GM23338 (cell line): Measurements from ENCODE around the gene ADAT1.

ENCODE experiments used
- EZH2 ChIP-seq: fragments of 200-600 bp; sonication (generic); IDR thresholded peaks from one replicate; pipeline ENCODE4 v1.8.0; 2017; ENCODE audit warnings: antibody characterized with exemption, mild to moderate bottlenecking, low read depth; ENCODE audit not compliant: unreplicated experiment
- EZH2phosphoT487 ChIP-seq: fragments of 200-600 bp; sonication (generic); IDR thresholded peaks from one replicate; pipeline ENCODE4 v1.8.1; 2018; ENCODE audit warnings: antibody characterized with exemption; ENCODE audit not compliant: unreplicated experiment
- NANOG ChIP-seq: IDR thresholded peaks from 2 replicates; pipeline ENCODE4 v1.6.1; 2016; ENCODE audit warnings: antibody characterized with exemption, borderline replicate concordance
- POLR2AphosphoS5 ChIP-seq: IDR thresholded peaks from 2 replicates; pipeline ENCODE4 v1.6.1; 2016; ENCODE audit warnings: antibody characterized with exemption, low read depth
- TF ChIP-seq, protein P1 (sequence below): IDR thresholded peaks from 2 replicates; pipeline ENCODE4 v1.6.1; 2016; ENCODE audit warnings: antibody characterized with exemption
- TF ChIP-seq, protein P2 (sequence below), 2 experiments: fragments of 200-600 bp in 1 of 2; sonication (generic) in 1 of 2; conservative IDR thresholded peaks; 2 replicates each; pipeline versions ENCODE4 v1.5.1 to v1.6.1; 2016 to 2017; ENCODE audit warnings: antibody characterized with exemption in 2 of 2, low read depth in 2 of 2, mild to moderate bottlenecking in 2 of 2, moderate library complexity in 1 of 2

DNA sequence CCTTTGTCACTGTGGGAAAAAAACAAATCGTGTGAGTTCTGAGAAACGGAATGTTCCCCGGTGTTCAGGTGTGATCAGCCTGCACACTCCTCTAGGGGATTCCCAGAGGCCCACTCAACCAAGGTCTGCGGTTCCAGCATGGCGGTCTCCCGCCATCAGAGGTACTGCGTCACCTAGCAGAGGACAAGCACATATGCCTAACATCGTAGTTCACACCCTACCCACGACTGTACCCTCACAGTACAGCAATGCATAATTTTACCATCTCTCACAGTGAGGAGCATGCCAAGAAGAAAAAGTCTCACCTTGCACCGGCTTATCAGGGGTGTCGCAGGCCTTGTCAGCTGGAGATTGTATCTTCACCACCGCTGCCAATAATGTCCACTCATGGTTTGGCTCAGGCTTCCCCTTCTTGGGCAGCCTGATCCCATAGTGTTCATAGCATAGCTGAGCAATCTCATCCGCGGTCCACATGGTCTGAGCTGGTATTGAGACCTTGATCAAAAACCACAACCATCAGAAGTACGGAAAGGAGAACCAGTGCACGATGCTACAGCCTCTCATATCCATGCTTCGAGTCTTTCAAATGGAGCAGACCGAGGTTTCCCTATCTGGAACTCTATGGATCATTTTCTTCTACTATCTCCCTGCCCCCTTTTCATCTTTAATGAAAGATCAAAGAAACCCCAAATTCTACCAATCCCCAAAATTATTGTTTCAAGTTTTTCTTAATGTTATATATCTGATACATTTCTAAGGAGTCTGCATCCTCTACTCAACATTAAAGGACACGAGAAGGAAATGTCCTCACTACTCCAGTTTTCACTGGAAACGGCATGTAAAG is 2.5 kb downstream of the ADAT1 start:
- TF ChIP-seq, protein P1, sequence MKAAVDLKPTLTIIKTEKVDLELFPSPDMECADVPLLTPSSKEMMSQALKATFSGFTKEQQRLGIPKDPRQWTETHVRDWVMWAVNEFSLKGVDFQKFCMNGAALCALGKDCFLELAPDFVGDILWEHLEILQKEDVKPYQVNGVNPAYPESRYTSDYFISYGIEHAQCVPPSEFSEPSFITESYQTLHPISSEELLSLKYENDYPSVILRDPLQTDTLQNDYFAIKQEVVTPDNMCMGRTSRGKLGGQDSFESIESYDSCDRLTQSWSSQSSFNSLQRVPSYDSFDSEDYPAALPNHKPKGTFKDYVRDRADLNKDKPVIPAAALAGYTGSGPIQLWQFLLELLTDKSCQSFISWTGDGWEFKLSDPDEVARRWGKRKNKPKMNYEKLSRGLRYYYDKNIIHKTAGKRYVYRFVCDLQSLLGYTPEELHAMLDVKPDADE: no peak
- TF ChIP-seq EZH2 (no peak), NANOG (no peak), EZH2phosphoT487 (no peak), POLR2AphosphoS5 (no peak)
- TF ChIP-seq, protein P2, sequence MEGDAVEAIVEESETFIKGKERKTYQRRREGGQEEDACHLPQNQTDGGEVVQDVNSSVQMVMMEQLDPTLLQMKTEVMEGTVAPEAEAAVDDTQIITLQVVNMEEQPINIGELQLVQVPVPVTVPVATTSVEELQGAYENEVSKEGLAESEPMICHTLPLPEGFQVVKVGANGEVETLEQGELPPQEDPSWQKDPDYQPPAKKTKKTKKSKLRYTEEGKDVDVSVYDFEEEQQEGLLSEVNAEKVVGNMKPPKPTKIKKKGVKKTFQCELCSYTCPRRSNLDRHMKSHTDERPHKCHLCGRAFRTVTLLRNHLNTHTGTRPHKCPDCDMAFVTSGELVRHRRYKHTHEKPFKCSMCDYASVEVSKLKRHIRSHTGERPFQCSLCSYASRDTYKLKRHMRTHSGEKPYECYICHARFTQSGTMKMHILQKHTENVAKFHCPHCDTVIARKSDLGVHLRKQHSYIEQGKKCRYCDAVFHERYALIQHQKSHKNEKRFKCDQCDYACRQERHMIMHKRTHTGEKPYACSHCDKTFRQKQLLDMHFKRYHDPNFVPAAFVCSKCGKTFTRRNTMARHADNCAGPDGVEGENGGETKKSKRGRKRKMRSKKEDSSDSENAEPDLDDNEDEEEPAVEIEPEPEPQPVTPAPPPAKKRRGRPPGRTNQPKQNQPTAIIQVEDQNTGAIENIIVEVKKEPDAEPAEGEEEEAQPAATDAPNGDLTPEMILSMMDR (conservative IDR thresholded peaks at IDR 0.05; ENCODE audit: low read depth in 2 of 2): no peak
